AG10803 (cell line): ENCODE measurements around the gene ERF.

Experiments used
- DNase-seq: peaks from one replicate; pipeline ENCODE4 v3.0.0; 2010; ENCODE audit warnings: low read depth
- H3K4me3 ChIP-seq: 2 replicates; pipeline ENCODE4 v1.5.1; 2011; ENCODE audit warnings: mild to moderate bottlenecking, low read length, control low read depth
- CTCF ChIP-seq: conservative IDR thresholded peaks from 2 replicates; pipeline ENCODE4 v1.5.1; 2011; ENCODE audit warnings: mild to moderate bottlenecking, low read length, control low read depth, inconsistent platforms

The ERF gene

GRCh38 chr19:42232435-42232834 lies 22.5 kb downstream of the ERF start:
- no peak for DNase-seq
- TF ChIP-seq CTCF: no peak

GRCh38 chr19:42230571-42230970 lies 24.4 kb downstream of the ERF start:
- DNase-seq: no peak
- TF ChIP-seq CTCF: no peak
- no peak overlapping the region for H3K4me3 ChIP-seq

More at GRCh38 chr19:42232435-42232834, 22.5 kb downstream of the ERF start:
- no peak overlapping the region for H3K4me3 ChIP-seq

- TF ChIP-seq CTCF: no peak
- H3K4me3 ChIP-seq: no peak overlapping the region
- peak; percentile 38 for DNase-seq
These were observed 25.0 kb downstream of the ERF start for GRCh38 chr19:42229855-42230351.

- TF ChIP-seq CTCF: no peak; the same call in 1 of the 2 replicates
- no peak for DNase-seq
- no peak overlapping the region for H3K4me3 ChIP-seq
These were observed 25.6 kb downstream of the ERF start for GRCh38 chr19:42229301-42229854.

- TF ChIP-seq CTCF: no peak
- DNase-seq: no peak
These were observed 26.3 kb downstream of the ERF start for GRCh38 chr19:42228641-42229040.

GRCh38 chr19:42226886-42227285 lies 28.0 kb downstream of the ERF start:
- DNase-seq: no peak
- H3K4me3 ChIP-seq: no peak overlapping the region
- TF ChIP-seq CTCF: no peak

More at GRCh38 chr19:42228641-42229040, 26.3 kb downstream of the ERF start:
- H3K4me3 ChIP-seq: no peak overlapping the region

GRCh38 chr19:42225718-42226292 lies 29.1 kb downstream of the ERF start:
- no peak overlapping the region for H3K4me3 ChIP-seq
- no peak for DNase-seq
- TF ChIP-seq CTCF: no peak
